Fibroblast of lung (primary cell): ENCODE data around the gene ROBO1.

Experiments
- CTCF ChIP-seq, 2 donors: IDR thresholded peaks in 1 of 2; conservative IDR thresholded peaks in 1 of 2; 1 replicate in 1 of 2; 2 replicates in 1 of 2; pipeline ENCODE4 v1.5.1; 2011 to 2012; ENCODE audit warnings: low read length in 2 of 2, control low read depth in 1 of 2, inconsistent platforms in 1 of 2, low read depth in 1 of 2, mild to moderate bottlenecking in 1 of 2
- EZH2 ChIP-seq: IDR thresholded peaks from 2 replicates; pipeline ENCODE4 v1.5.1; 2012; ENCODE audit warnings: low read length, control low read depth, mild to moderate bottlenecking; ENCODE audit errors: missing control alignments

- TF ChIP-seq CTCF (conservative IDR thresholded peaks at IDR 0.05 in 1 of 2, IDR thresholded peaks at IDR 0.05 in 1 of 2; ENCODE audit: low read depth in 1 of 2, low read length in 2 of 2) (no peak), EZH2 (no peak)
Measured at GRCh38 chr3:79111375-79112052, 656.3 kb downstream of the ROBO1 start.
